Suppressor macrophage treated with lipopolysaccharide for 1 hour (primary cell): ENCODE data around the gene TMEM87B.
"Not testable (repeated sequence)": the region's sequence is repeated elsewhere in the genome, so short reads cannot be mapped to it uniquely, and the experiment has no call there.

Source experiments
- DNase-seq, 3 donors: peaks; one replicate each; pipeline ENCODE4 v3.0.0-alpha.2; 2020 to 2022

The TMEM87B gene

DNA sequence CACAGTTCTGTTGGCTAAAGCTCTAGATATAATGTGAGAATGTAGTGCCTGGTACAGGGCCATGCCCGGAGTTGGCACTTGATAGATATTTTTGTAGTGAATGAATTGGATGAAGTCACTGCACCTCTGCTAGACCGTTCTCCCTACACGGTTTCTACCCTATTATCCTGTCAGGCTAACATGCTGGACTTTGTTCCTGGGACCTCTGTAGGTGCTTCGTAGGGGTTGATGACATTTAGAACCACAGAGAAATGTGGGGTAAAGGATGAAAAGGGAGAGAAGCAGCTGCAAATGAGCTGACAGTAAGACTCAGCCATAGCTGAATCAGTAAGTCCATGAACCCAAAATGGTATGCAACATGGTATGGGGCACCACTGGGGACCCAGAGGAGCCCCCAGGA lies 79.1 kb downstream of the TMEM87B start:
- DNase-seq, result no peak

DNA sequence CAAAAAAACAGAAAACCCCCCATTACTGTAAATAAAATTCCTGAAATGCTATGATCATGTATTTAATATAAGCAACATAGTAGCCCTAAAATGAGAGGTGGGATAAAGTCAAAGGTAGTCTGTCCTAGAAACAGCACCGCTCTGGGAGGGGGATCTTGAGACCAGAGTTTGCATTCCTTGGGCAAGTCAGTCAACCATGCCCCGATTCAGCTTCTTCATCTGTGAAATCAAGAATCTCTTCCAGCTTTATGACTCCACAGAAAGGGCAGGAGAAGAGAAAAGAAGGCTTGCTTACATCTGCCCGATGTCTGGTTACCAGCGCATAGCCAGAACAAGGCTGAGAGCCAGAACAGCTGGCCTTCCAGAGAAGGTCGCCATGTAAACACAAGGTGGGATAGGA lies 81.0 kb downstream of the TMEM87B start:
- DNase-seq, result no peak

DNA sequence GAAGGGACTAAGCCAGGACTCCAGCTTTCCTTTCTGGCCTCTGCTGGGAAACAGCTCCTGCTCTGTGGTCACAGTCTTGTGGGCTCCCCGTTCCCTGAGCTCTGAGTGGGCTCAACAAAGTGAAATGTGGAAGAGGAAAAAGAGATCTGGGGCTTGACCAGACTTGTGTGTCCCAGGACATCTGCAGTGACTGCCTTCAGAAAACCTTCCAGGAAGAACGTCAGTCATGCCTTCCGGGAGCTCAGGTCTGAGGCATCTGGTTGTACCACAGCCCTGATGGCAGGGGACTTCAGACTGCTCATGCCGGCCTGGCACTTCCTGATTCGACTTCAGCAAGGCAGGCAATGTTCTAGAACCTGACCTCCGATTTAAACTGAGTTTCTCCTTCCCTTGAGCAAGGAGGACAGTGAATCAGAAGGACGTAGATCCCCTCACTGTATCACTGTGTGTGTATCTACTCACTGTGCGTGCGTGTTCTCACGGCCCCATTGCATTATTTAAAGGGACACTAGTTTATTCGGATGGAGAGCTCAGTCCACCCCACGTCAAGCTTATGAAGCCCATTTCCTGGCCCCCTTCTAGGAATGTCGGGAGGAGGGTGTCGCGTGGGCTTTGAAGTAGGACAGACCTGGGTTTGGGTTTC lies 82.6 kb downstream of the TMEM87B start:
- DNase-seq, result peak; percentile 78 to 87 (median 79)

DNA sequence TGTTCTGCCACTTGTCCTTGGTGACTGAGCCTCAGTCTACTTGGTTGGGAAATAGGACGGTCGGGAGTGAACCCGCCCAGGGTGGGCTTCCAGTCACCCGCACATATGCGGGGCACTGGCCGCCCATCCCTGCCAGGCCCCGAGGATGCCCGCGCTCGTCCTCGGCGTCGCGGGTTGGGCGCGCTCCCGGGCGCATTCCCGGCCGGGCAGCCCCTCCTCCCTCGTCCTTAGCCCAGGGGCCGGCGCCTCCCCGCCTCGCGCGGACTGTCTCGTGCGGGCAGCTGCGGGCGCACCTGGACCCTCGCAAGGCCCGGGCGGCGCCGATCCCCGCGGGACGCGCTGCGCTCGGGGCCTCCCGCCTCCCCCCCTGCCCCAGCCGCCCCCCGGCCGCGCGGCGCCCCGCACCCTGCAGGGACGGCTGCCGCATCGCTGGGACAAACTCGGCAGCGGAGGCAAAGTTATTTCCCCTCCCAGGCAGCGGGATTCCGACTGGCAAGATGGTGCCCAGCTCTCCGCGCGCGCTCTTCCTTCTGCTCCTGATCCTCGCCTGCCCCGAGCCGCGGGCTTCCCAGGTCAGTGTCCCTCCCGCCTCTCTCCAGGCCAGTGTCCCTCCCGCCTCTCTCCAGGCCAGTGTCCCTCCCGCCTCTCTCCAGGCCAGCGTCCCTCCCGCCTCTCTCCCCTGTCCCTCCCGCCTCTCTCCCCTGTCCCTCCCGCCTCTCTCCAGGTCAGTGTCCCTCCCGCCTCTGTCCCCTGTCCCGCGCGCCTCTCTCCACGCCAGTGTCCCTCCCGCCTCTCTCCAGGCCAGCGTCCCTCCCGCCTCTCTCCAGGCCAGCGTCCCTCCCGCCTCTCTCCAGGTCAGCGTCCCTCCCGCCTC lies 83.3 kb downstream of the TMEM87B start, which contains the start of gene FBLN7:
Gene FBLN7, plus strand, starts transcription at position 227 of the 874 bp plus-strand sequence. Its CDS starts 271 bp downstream, at position 498.
- DNase-seq, result peak; percentile 21 to 42 (median 22)

DNA sequence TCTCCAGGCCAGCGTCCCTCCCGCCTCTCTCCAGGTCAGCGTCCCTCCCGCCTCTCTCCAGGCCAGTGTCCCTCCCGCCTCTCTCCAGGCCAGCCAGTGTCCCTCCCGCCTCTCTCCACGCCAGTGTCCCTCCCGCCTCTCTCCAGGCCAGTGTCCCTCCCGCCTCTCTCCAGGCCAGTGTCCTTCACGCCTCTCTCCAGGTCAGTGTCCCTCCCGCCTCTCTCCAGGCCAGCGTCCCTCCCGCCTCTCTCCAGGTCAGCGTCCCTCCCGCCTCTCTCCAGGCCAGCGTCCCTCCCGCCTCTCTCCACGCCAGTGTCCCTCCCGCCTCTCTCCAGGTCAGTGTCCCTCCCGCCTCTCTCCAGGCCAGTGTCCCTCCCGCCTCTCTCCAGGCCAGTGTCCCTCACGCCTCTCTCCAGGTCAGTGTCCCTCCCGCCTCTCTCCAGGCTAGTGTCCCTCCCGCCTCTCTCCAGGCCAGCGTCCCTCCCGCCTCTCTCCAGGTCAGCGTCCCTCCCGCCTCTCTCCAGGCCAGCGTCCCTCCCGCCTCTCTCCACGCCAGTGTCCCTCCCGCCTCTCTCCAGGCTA lies 84.1 kb downstream of the TMEM87B start:
- DNase-seq, result not testable (repeated sequence)

- DNase-seq, result not testable (repeated sequence)
Measured at GRCh38 chr2:112139661-112140204, 84.7 kb downstream of the TMEM87B start.

- DNase-seq, result peak in 2 of 3 donors; percentile 33 to 37
Measured at GRCh38 chr2:112140205-112140802, 85.2 kb downstream of the TMEM87B start.

- DNase-seq, result no peak
Measured at GRCh38 chr2:112140899-112141625, 86.0 kb downstream of the TMEM87B start.

GRCh38 chr2:112141626-112142007 lies 86.5 kb downstream of the TMEM87B start:
- DNase-seq, result no peak

GRCh38 chr2:112142525-112143078 lies 87.5 kb downstream of the TMEM87B start:
- no peak for DNase-seq

DNA sequence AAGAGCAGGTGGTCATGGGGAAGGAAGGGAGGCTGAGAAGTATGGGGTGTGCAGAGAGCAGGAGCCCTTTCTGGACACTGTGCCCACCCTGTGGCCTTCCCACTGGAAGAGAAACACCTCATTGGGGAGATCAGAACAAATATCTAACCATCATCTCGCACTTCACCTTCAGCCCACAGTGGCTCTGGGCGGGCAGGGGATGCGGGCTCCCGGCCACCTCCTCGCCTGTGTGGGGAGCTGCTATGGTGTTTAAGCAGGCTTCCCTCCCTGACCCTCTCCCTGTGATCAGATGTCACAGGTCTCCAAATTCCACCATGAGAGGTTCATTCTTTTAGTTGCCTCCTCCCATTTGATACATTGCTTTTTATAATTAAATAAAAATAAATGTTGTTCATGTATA lies 88.1 kb downstream of the TMEM87B start:
- no peak for DNase-seq

GRCh38 chr2:112144966-112145365 lies 89.9 kb downstream of the TMEM87B start:
- DNase-seq, result peak in 2 of 3 donors; percentile 15 to 26

DNA sequence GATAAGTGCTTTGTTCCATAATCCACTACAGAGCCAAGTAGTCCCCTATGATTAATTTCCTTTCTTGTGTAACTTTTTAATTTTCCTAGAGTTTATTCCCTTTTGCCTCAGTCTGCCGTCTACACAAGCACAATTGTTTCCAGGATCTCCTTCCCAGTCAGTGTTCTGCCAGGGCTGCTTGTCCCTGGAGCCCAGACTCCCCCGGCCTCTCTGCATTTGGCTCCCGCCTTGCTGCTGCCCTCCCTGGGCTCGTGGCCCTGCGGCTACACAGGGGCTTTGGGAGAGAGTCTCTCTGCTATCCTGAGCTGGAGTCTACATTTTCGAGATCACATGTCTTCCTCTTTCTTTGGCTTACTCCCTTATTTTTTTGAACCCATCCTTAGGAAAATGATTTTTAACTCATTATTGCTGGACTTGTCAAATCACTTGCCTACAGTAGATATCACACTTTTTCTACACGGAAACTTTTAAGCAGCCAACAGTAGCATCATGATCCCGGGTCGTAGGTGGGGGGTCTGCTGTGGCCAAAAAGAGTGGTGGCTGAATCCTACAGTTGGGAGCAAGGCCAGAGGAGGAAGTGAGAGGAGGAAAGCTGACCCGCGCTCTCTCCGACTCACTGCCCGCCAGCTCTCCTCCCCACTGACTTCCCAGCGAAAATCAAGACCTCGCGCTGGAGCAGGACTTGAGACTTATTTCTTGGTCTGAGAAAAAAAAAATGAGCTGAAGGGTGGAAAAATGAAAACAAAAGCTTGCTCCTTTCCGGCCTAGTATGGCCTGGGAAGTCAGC lies 92.5 kb downstream of the TMEM87B start:
- DNase-seq, result peak in 1 of 3 donors; percentile 7

DNA sequence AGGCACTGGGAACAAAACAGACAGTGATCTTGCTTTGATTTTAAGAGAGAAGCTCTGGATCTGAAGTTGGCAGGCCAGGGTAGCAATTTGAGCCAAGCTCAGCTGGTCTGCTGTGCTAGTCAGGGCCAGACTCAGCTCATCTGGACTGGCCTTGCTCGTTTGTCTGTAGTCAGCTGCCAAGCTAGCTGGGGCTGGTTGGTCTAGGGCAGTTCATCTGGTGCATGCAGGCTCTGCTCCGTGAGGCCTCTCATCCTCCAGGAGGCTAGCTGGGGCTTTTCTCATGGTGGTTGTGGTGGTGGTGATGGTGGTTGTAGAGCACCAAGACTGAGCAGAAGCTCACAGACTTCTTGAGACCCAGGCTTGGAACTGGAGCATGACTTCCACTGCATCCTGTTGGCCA lies 93.4 kb downstream of the TMEM87B start:
- DNase-seq, result no peak

- DNase-seq, result peak in 1 of 3 donors; percentile 10
Measured at GRCh38 chr2:112149194-112149593, 94.1 kb downstream of the TMEM87B start.

- DNase-seq, result no peak
Measured at GRCh38 chr2:112149866-112150435, 94.9 kb downstream of the TMEM87B start.

- peak in 1 of 3 donors; percentile 8 for DNase-seq
Measured at GRCh38 chr2:112150447-112150846, 95.4 kb downstream of the TMEM87B start.

- peak in 1 of 3 donors; percentile 5 for DNase-seq
Measured at GRCh38 chr2:112150851-112151250, 95.8 kb downstream of the TMEM87B start.

- DNase-seq, result peak; percentile 24 to 52 (median 36)
Measured at GRCh38 chr2:112151271-112151670, 96.2 kb downstream of the TMEM87B start.

DNA sequence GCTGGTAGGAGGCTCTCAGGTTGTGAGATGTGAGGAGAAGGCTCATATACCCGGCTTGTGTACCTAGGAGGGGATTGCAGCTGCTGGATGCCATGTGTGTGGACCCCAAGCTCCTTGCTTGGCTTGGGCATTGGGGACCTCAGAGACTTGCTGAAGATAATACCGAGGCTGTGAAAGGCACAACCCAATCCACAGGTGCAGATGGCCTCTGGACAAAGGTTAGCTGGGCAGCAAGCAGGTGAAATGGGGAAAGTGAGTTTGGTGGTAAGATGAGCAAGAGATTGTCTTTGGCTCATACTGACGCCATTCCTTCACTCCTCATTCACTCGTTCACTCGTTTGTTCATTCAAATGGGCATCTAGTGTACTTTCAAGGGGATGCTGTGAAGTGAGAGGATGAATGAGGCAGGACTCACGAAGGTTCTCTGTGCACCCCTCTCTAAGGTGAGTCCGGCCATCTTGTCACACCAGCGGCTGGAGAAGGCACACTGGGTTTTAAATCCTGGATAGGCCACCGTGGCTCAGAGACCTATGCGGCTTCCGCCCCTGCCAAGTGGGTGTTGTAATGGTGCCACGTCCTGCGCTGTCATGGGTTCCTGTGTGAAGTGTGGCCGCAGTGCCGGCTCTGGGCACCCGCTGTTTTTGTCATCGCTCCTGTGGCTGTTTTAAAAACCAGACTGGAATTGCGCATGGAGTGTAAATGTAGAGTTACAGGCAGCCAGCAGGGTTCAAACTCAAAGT lies 96.8 kb downstream of the TMEM87B start:
- peak in 1 of 3 donors; percentile 9 for DNase-seq
